C4-2B (cell line): ENCODE data around the gene ZNF780A.

Source experiments
- ZFX ChIP-seq: fragments of 450-650 bp; IDR thresholded peaks from 2 replicates; pipeline ENCODE4 v1.6.1; 2017
- TF ChIP-seq, protein P1 (sequence below): fragments of 450-650 bp; conservative IDR thresholded peaks from 2 replicates; pipeline ENCODE4 v1.5.1; 2017; ENCODE audit warnings: mild to moderate bottlenecking

- TF ChIP-seq, protein P1, sequence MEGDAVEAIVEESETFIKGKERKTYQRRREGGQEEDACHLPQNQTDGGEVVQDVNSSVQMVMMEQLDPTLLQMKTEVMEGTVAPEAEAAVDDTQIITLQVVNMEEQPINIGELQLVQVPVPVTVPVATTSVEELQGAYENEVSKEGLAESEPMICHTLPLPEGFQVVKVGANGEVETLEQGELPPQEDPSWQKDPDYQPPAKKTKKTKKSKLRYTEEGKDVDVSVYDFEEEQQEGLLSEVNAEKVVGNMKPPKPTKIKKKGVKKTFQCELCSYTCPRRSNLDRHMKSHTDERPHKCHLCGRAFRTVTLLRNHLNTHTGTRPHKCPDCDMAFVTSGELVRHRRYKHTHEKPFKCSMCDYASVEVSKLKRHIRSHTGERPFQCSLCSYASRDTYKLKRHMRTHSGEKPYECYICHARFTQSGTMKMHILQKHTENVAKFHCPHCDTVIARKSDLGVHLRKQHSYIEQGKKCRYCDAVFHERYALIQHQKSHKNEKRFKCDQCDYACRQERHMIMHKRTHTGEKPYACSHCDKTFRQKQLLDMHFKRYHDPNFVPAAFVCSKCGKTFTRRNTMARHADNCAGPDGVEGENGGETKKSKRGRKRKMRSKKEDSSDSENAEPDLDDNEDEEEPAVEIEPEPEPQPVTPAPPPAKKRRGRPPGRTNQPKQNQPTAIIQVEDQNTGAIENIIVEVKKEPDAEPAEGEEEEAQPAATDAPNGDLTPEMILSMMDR = no peak
- TF ChIP-seq ZFX = no peak
Observed at GRCh38 chr19:40059624-40060023, 31.1 kb downstream of the ZNF780A start.
